Raji (cell line): Measurements from ENCODE around the gene TADA2A.

Experiments used
- POLR2A ChIP-seq: IDR thresholded peaks from 2 replicates; pipeline ENCODE4 v1.6.1; 2011; ENCODE audit warnings: low read depth, low read length, control low read depth; ENCODE audit not compliant: insufficient read depth

The TADA2A gene

DNA sequence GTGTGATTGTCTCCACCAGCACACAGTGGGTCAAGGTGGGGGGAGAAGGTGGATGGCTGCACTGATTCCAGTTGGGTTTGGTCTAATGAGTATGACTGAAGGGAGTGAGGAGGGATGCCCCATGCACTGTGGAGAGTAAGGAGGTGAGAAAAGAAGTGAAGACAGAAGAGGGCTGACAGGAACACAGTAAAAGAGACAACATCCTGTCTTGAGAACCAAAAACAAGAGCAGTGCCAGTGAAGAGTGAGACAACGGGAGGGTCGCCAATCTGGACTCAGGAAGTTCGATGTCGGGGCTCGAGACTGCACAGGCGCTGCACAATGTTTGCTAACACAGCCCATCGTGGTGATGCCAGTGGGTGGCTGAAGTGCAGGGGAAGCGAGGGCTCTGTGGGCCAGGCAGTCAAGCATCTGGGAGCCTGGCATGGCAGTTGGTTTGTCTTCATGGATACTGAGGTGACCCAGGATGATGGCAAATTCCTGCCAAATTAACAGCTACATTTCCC is 117.1 kb downstream of the TADA2A start:
- TF ChIP-seq POLR2A, result no peak

DNA sequence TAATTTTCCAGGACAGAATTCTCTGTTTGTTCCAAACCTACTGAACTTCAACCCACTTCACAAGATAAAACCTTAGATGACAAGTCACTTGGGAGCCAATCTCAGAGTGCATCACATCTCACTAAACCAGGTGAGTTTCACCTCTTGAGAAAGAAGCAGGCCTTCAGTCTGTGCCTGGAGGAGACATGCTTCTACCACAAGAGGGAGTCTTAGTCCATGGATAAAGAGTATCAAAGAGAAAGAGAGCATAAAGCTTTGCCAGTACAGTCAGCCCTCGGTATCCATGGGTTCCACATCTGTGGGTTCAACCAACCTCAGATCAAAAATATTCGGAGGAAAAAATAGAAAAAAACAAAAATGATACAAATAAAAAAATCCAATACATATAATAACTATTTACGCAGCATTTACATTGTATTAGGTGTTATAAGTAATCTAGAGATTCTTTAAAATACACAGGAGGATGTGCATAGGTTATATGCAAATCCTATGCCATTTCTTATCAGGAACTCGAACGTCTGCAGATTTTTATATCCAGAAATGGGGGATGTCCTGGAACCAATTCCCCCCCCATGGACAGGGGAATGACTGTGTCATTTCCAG is 120.7 kb downstream of the TADA2A start:
- TF ChIP-seq POLR2A, result no peak
